Chondrocyte (in vitro differentiated cells): Measurements from ENCODE around the gene ADORA3. TPM values are rescaled to one million over a fixed set of nuclear protein-coding genes. Genes with fewer than 3 reads are reported as not detected.
A peak's percentile ranks its signal among the peaks of the same experiment; 100 is the strongest.

Experiments used
- DNase-seq: peaks from one replicate; pipeline ENCODE4 v3.0.0; 2021; ENCODE audit warnings: mixed read lengths, low spot score
- H3K27ac Mint-ChIP-seq: one replicate; pipeline ENCODE4 v1.8.0; 2021; ENCODE audit warnings: mild to moderate bottlenecking, moderate library complexity, mixed read lengths; ENCODE audit not compliant: unreplicated experiment
- H3K27me3 Mint-ChIP-seq: 2 replicates; pipeline ENCODE4 v1.8.0; 2021; ENCODE audit warnings: low read depth, mixed read lengths
- H3K36me3 Mint-ChIP-seq: 2 replicates; pipeline ENCODE4 v1.8.0; 2021; ENCODE audit warnings: low read depth, mixed read lengths
- H3K4me1 Mint-ChIP-seq: 2 replicates; pipeline ENCODE4 v1.8.0; 2021; ENCODE audit warnings: low read depth, mild to moderate bottlenecking, mixed read lengths
- H3K4me3 Mint-ChIP-seq: one replicate; pipeline ENCODE4 v1.8.0; 2021; ENCODE audit warnings: mild to moderate bottlenecking, moderate library complexity, mixed read lengths; ENCODE audit not compliant: unreplicated experiment
- H3K9me3 Mint-ChIP-seq: 2 replicates; pipeline ENCODE4 v1.8.0; 2021; ENCODE audit warnings: low read depth, mixed read lengths
- total RNA-seq: library from RNA; stranded (reverse); gene quantifications from 3 replicates; pipeline ENCODE4 v1.2.1, GENCODE V29; 2021
- TF ChIP-seq, protein P1 (sequence below): fragments of 200-600 bp; sonication (generic); IDR thresholded peaks from 2 replicates; pipeline ENCODE4 v1.5.0; 2021; ENCODE audit warnings: antibody characterized with exemption, mild to moderate bottlenecking, moderate library complexity

The ADORA3 gene
- total RNA-seq, 1 donor from 2014 or later: not detected

DNA sequence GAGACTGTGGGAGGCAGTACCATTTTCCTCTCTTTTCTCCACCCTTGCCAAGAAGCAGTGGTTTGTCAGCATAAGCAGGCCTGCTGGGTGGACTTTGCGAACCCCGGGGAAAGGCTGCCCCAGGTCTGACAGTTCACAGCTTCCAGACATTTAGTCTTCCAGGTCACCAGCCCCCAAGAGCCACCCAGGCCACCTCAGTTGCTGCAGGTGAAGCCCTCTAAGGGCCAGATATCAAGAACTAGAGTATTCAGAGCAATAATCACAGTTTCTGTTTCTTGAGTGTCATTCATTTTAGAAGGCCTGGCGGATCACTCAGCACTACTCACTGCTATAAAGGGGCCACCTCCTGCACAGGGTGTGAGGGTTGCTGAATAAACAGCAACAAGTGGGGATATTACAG, 9.5 kb upstream of the ADORA3 start:
- Mint-ChIP-seq H3K36me3 (no peaks in the 10 kb centered on the region), H3K27me3 (no peaks in the 10 kb centered on the region), H3K4me3 (no peak overlapping the region), H3K4me1 (peaks cover 7% of the 10 kb centered on the region), H3K9me3 (no peaks in the 10 kb centered on the region), H3K27ac (no peak overlapping the region)
- TF ChIP-seq, protein P1, sequence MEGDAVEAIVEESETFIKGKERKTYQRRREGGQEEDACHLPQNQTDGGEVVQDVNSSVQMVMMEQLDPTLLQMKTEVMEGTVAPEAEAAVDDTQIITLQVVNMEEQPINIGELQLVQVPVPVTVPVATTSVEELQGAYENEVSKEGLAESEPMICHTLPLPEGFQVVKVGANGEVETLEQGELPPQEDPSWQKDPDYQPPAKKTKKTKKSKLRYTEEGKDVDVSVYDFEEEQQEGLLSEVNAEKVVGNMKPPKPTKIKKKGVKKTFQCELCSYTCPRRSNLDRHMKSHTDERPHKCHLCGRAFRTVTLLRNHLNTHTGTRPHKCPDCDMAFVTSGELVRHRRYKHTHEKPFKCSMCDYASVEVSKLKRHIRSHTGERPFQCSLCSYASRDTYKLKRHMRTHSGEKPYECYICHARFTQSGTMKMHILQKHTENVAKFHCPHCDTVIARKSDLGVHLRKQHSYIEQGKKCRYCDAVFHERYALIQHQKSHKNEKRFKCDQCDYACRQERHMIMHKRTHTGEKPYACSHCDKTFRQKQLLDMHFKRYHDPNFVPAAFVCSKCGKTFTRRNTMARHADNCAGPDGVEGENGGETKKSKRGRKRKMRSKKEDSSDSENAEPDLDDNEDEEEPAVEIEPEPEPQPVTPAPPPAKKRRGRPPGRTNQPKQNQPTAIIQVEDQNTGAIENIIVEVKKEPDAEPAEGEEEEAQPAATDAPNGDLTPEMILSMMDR: no peak
- no peak for DNase-seq

DNA sequence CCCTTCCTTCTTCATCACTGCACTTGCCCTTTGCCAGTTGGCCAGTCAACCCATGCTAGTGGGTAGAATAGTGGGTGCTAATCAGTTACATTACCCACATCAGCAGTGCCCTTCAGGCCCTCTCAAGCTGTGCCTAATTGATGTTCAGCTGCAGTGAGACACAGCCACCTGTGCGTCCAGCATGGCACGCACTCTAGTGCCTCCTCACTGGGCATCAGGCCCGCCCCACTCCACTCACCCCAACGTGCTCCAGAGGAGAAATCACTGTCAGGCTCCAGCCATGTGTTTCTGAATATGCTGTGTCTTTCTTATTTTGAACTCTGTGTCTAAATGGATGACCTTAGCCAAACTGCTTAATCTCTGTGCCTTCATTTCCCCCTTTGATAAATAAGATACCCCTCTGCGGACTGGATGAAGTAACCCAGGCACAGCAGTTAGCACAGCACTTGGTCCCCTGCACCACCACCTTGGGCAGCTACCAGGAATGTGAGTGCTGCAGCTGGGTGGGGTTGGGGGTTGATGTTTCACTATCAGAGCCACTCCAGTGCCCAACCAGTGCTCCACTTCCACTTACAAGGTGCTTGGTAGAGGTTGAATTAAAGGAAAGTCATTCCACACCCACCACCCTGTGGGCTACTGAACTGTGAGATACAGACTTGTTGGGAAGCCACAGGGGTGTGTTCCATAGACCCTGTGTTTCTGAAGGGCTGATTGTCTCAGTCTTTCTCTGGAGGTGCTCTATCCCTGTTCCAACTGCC, 8.9 kb upstream of the ADORA3 start:
- TF ChIP-seq, protein P1: no peak
- H3K27me3 Mint-ChIP-seq: no peaks in the 10 kb centered on the region
- H3K4me3 Mint-ChIP-seq: no peak overlapping the region
- H3K36me3 Mint-ChIP-seq: no peaks in the 10 kb centered on the region
- no peak overlapping the region for H3K27ac Mint-ChIP-seq
- no peak for DNase-seq
- H3K9me3 Mint-ChIP-seq: no peaks in the 10 kb centered on the region
- peaks cover 14% of the 10 kb centered on the region for H3K4me1 Mint-ChIP-seq

DNA sequence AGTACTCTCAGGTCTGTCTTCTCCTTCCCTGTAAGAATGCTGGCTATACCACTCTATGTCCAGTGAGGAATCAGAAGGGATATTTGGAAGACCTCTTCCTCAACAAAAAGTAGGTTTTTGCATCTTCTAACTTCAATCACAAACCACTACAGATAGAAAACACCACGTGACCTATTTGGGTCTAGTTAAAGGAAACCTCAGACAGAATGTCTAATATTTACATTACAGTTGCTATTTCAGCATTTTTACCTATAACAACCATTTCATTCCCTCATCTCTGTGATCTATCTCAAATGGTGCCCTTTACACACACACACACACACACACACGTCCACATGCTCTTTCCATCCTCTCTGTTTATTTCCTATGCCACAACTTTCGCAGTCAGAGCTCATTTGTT, 7.9 kb upstream of the ADORA3 start:
- no peak for DNase-seq
- H3K4me3 Mint-ChIP-seq: no peak overlapping the region
- TF ChIP-seq, protein P1: no peak
- H3K27me3 Mint-ChIP-seq: no peaks in the 10 kb centered on the region
- peaks cover 15% of the 10 kb centered on the region for H3K4me1 Mint-ChIP-seq
- H3K36me3 Mint-ChIP-seq: no peaks in the 10 kb centered on the region
- H3K9me3 Mint-ChIP-seq: no peaks in the 10 kb centered on the region
- no peak overlapping the region for H3K27ac Mint-ChIP-seq

DNA sequence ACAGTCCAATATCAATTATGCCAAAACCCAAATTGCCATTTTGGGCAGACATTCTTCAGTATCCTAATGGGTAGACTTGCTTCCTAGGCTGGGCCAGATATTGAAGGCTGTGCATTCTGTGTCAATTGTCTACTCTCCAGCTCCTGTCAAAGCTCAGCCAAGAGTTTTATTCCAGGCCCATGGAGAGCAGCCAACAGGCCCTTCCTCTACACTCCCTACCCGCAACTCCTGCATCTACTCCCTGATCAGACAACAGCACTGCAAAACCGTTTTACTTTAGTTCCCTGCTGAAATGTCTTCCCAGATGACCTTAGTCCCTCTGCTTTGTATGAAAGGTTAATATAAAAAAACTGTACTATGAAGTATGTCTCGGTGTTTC, 6.6 kb upstream of the ADORA3 start:
- Mint-ChIP-seq H3K4me1 (peaks cover 15% of the 10 kb centered on the region), H3K9me3 (no peaks in the 10 kb centered on the region), H3K27me3 (no peaks in the 10 kb centered on the region), H3K27ac (peak overlapping the region; percentile 13), H3K4me3 (no peak overlapping the region), H3K36me3 (no peaks in the 10 kb centered on the region)
- TF ChIP-seq, protein P1: no peak
- DNase-seq: no peak

GRCh38 chr1:111507411-111508201, 4.2 kb upstream of the ADORA3 start:
- H3K27ac Mint-ChIP-seq: peak overlapping the region; percentile 97
- peaks cover 15% of the 10 kb centered on the region for H3K4me1 Mint-ChIP-seq
- no peaks in the 10 kb centered on the region for H3K9me3 Mint-ChIP-seq
- peaks cover under 1% of the 10 kb centered on the region for H3K27me3 Mint-ChIP-seq
- H3K4me3 Mint-ChIP-seq: peak overlapping the region; percentile 55
- DNase-seq: no peak
- TF ChIP-seq, protein P1: no peak
- H3K36me3 Mint-ChIP-seq: no peaks in the 10 kb centered on the region
